AG04449 (cell line): ENCODE data around the gene DNAJC28.
"Not testable (repeated sequence)": the region's sequence is repeated elsewhere in the genome, so short reads cannot be mapped to it uniquely, and the experiment has no call there.

Source experiments
- CTCF ChIA-PET: fragments of 350-600 bp; formaldehyde crosslinking; extraction: SDS; loops from one replicate; lab custom pipeline; 2021; ENCODE audit warnings: antibody characterized with exemption; lab: Yijun Ruan, JAX
- POLR2A ChIA-PET: fragments of 400-600, 350-600 bp; formaldehyde crosslinking; extraction: SDS; loops from one replicate; lab custom pipeline; 2020; ENCODE audit warnings: antibody characterized with exemption, inconsistent platforms; lab: Yijun Ruan, JAX
- DNase-seq: peaks from one replicate; pipeline ENCODE4 v3.0.0-alpha.2; 2010; ENCODE audit warnings: low read depth, low spot score
- H3K4me3 ChIP-seq: 2 replicates; pipeline ENCODE4 v1.5.1; 2011; ENCODE audit warnings: low read depth, mild to moderate bottlenecking, control low read depth, low read length
- CTCF ChIP-seq: IDR thresholded peaks from one replicate; pipeline ENCODE4 v1.5.1; 2011; ENCODE audit warnings: mild to moderate bottlenecking, moderate library complexity, low read length, control low read depth, inconsistent platforms; ENCODE audit not compliant: insufficient read depth; ENCODE audit errors: missing control alignments

Gene DNAJC28

GRCh38 chr21:33452362-33452761 lies 39.2 kb downstream of the DNAJC28 start:
- CTCF ChIA-PET: interaction anchor here (1.0 to 1.6 kb wide), 3 partner anchors 12 to 255 kb away, joined by 3 to 5 read pairs (median 3); no protein-coding TSS in a partner anchor
- DNase-seq: no peak
- POLR2A ChIA-PET: interaction anchor here (1.1 to 1.4 kb wide), 2 partner anchors 11 to 28 kb away, joined by 3 to 4 read pairs; partner anchors contain the start of gene TMEM50B
- no peak for TF ChIP-seq CTCF
- H3K4me3 ChIP-seq: no peak overlapping the region

GRCh38 chr21:33451634-33452071 lies 39.9 kb downstream of the DNAJC28 start:
- TF ChIP-seq CTCF: no peak
- H3K4me3 ChIP-seq: no peak overlapping the region
- ChIA-PET CTCF (interaction anchor here (1.0 to 3.1 kb wide), 3 partner anchors 252 to 255 kb away, joined by 3 to 12 read pairs (median 5); no protein-coding TSS in a partner anchor), POLR2A (interaction anchor here (1.1 to 1.4 kb wide), 2 partner anchors 10 to 28 kb away, joined by 3 to 4 read pairs; partner anchors contain the start of gene TMEM50B)
- DNase-seq: no peak

GRCh38 chr21:33449616-33450015 lies 41.9 kb downstream of the DNAJC28 start:
- ChIA-PET CTCF (interaction anchor here (0.6 to 3.1 kb wide), 4 partner anchors 11 to 323 kb away, joined by 4 to 12 read pairs (median 4); no protein-coding TSS in a partner anchor), POLR2A (no interaction called here)
- no peak overlapping the region for H3K4me3 ChIP-seq
- DNase-seq: no peak
- no peak for TF ChIP-seq CTCF

GRCh38 chr21:33446620-33447019 lies 44.9 kb downstream of the DNAJC28 start:
- H3K4me3 ChIP-seq, POLR2A ChIA-PET, DNase-seq: not testable (repeated sequence)
- CTCF ChIA-PET: interaction anchor here (0.9 to 7.4 kb wide), 10 partner anchors 10 to 611 kb away, joined by 3 to 91 read pairs (median 34); no protein-coding TSS in a partner anchor

GRCh38 chr21:33444499-33444898 lies 47.0 kb downstream of the DNAJC28 start:
- DNase-seq: no peak
- H3K4me3 ChIP-seq: no peak overlapping the region
- TF ChIP-seq CTCF: no peak
- POLR2A ChIA-PET: interaction anchor here (0.8 kb wide), 1 partner anchor 98 kb away, joined by 3 read pairs; no protein-coding TSS in a partner anchor
- CTCF ChIA-PET: interaction anchor here (0.6 to 7.4 kb wide), 44 partner anchors 7 to 616 kb away, joined by 3 to 91 read pairs (median 4); partner anchors contain the start of genes IL10RB and TMEM50B

- TF ChIP-seq CTCF: no peak
- CTCF ChIA-PET: interaction anchor here (1.3 to 7.4 kb wide), 5 partner anchors 28 to 246 kb away, joined by 4 to 91 read pairs (median 51); no protein-coding TSS in a partner anchor
- POLR2A ChIA-PET: no interaction called here
- no peak for DNase-seq
- no peak overlapping the region for H3K4me3 ChIP-seq
These were observed 48.3 kb downstream of the DNAJC28 start for GRCh38 chr21:33443194-33443593.
